Measurements from ENCODE around the gene NEU3.
"Not testable (repeated sequence)": the region's sequence is repeated elsewhere in the genome, so short reads cannot be mapped to it uniquely, and the experiment has no call there.

Gene NEU3

GRCh38 chr11:74992852-74993251 is 4.1 kb downstream of the NEU3 start:
- peaks cover 12% of the 10 kb centered on the region; the same call in 1 of the 2 replicates for H3K36me3 ChIP-seq (ENCODE audit: insufficient read depth, low read length)
- no peak overlapping the region for H3K27ac ChIP-seq
- no peak for TF ChIP-seq POLR2AphosphoS5 (IDR thresholded peaks at IDR 0.05; ENCODE audit: borderline replicate concordance, low read depth, low read length)
- TF ChIP-seq EZH2 (IDR thresholded peaks at IDR 0.05): no peak
- no peak for TF ChIP-seq FOXP2 (optimal IDR thresholded peaks at IDR 0.05; ENCODE audit: control extremely low read depth, extremely low read length, insufficient read depth)
- H3K4me3 ChIP-seq: no peak overlapping the region
- no peak for DNase-seq (ENCODE audit: low read depth, low spot score)
- H3K9ac ChIP-seq (ENCODE audit: insufficient read length): no peak overlapping the region
- H3K9me3 ChIP-seq (ENCODE audit: low read depth, low read length): no peaks in the 10 kb centered on the region

- DNase-seq (ENCODE audit: low read depth, low spot score): no peak
- no peak overlapping the region for H3K27ac ChIP-seq
- no peak for TF ChIP-seq EZH2 (IDR thresholded peaks at IDR 0.05)
- TF ChIP-seq FOXP2 (optimal IDR thresholded peaks at IDR 0.05; ENCODE audit: control extremely low read depth, extremely low read length, insufficient read depth): no peak
- TF ChIP-seq POLR2AphosphoS5 (IDR thresholded peaks at IDR 0.05; ENCODE audit: borderline replicate concordance, low read depth, low read length): no peak
Measured at GRCh38 chr11:75000975-75001354, 12.2 kb downstream of the NEU3 start.

GRCh38 chr11:75001686-75002085 is 13.0 kb downstream of the NEU3 start:
- Histone ChIP-seq H3K9me3 (ENCODE audit: low read depth, low read length) (no peaks in the 10 kb centered on the region), H3K4me3 (no peak overlapping the region), H3K27ac (no peak overlapping the region), H3K9ac (ENCODE audit: insufficient read length) (no peak overlapping the region), H3K36me3 (ENCODE audit: insufficient read depth, low read length) (peaks cover 13% of the 10 kb centered on the region)
- no peak for TF ChIP-seq FOXP2 (optimal IDR thresholded peaks at IDR 0.05; ENCODE audit: control extremely low read depth, extremely low read length, insufficient read depth)
- no peak for TF ChIP-seq POLR2AphosphoS5 (IDR thresholded peaks at IDR 0.05; ENCODE audit: borderline replicate concordance, low read depth, low read length)
- DNase-seq (ENCODE audit: low read depth, low spot score): no peak

More at GRCh38 chr11:75000975-75001354, 12.2 kb downstream of the NEU3 start:
- no peak overlapping the region for H3K4me3 ChIP-seq
- H3K36me3 ChIP-seq (ENCODE audit: insufficient read depth, low read length): peaks cover 12% of the 10 kb centered on the region; the same call in 1 of the 2 replicates
- no peak overlapping the region for H3K9ac ChIP-seq (ENCODE audit: insufficient read length)
- H3K9me3 ChIP-seq (ENCODE audit: low read depth, low read length): no peaks in the 10 kb centered on the region

- no peak for DNase-seq (ENCODE audit: low read depth, low spot score)
- no peak overlapping the region for H3K4me3 ChIP-seq
- no peak overlapping the region for H3K27ac ChIP-seq
- H3K9ac ChIP-seq (ENCODE audit: insufficient read length): no peak overlapping the region
- H3K9me3 ChIP-seq (ENCODE audit: low read depth, low read length): no peaks in the 10 kb centered on the region
- peaks cover 17% of the 10 kb centered on the region for H3K36me3 ChIP-seq (ENCODE audit: insufficient read depth, low read length)
- TF ChIP-seq FOXP2 (optimal IDR thresholded peaks at IDR 0.05; ENCODE audit: control extremely low read depth, extremely low read length, insufficient read depth) (no peak), EZH2 (IDR thresholded peaks at IDR 0.05) (no peak), POLR2AphosphoS5 (IDR thresholded peaks at IDR 0.05; ENCODE audit: borderline replicate concordance, low read depth, low read length) (no peak)
Measured at GRCh38 chr11:75002516-75002915, 13.8 kb downstream of the NEU3 start.

- H3K36me3 ChIP-seq (ENCODE audit: insufficient read depth, low read length): peaks cover 17% of the 10 kb centered on the region
- DNase-seq (ENCODE audit: low read depth, low spot score): no peak
- no peak overlapping the region for H3K4me3 ChIP-seq
- H3K27ac ChIP-seq: no peak overlapping the region
- no peaks in the 10 kb centered on the region for H3K9me3 ChIP-seq (ENCODE audit: low read depth, low read length)
- TF ChIP-seq POLR2AphosphoS5 (IDR thresholded peaks at IDR 0.05; ENCODE audit: borderline replicate concordance, low read depth, low read length) (no peak), EZH2 (IDR thresholded peaks at IDR 0.05) (no peak), FOXP2 (optimal IDR thresholded peaks at IDR 0.05; ENCODE audit: control extremely low read depth, extremely low read length, insufficient read depth) (no peak)
- no peak overlapping the region for H3K9ac ChIP-seq (ENCODE audit: insufficient read length)
Measured at GRCh38 chr11:75004215-75004614, 15.5 kb downstream of the NEU3 start.

GRCh38 chr11:75011357-75011756 is 22.6 kb downstream of the NEU3 start:
- peaks cover 7% of the 10 kb centered on the region for H3K36me3 ChIP-seq (ENCODE audit: insufficient read depth, low read length)
- H3K27ac ChIP-seq: no peak overlapping the region
- H3K4me3 ChIP-seq: no peak overlapping the region
- no peak for DNase-seq (ENCODE audit: low read depth, low spot score)
- no peak for TF ChIP-seq POLR2AphosphoS5 (IDR thresholded peaks at IDR 0.05; ENCODE audit: borderline replicate concordance, low read depth, low read length)
- no peak for TF ChIP-seq EZH2 (IDR thresholded peaks at IDR 0.05)
- TF ChIP-seq FOXP2 (optimal IDR thresholded peaks at IDR 0.05; ENCODE audit: control extremely low read depth, extremely low read length, insufficient read depth): no peak
- no peak overlapping the region for H3K9ac ChIP-seq (ENCODE audit: insufficient read length)
- no peaks in the 10 kb centered on the region for H3K9me3 ChIP-seq (ENCODE audit: low read depth, low read length)

GRCh38 chr11:75011872-75012271 is 23.1 kb downstream of the NEU3 start:
- no peaks in the 10 kb centered on the region for H3K9me3 ChIP-seq (ENCODE audit: low read depth, low read length)
- H3K4me3 ChIP-seq: no peak overlapping the region
- peaks cover 3% of the 10 kb centered on the region; the same call in 1 of the 2 replicates for H3K36me3 ChIP-seq (ENCODE audit: insufficient read depth, low read length)
- H3K27ac ChIP-seq: no peak overlapping the region
- TF ChIP-seq POLR2AphosphoS5 (IDR thresholded peaks at IDR 0.05; ENCODE audit: borderline replicate concordance, low read depth, low read length): no peak
- TF ChIP-seq EZH2 (IDR thresholded peaks at IDR 0.05): no peak
- TF ChIP-seq FOXP2 (optimal IDR thresholded peaks at IDR 0.05; ENCODE audit: control extremely low read depth, extremely low read length, insufficient read depth): no peak
- no peak overlapping the region for H3K9ac ChIP-seq (ENCODE audit: insufficient read length)
- DNase-seq (ENCODE audit: low read depth, low spot score): no peak

GRCh38 chr11:75013051-75013450 is 24.3 kb downstream of the NEU3 start:
- H3K4me3 ChIP-seq: no peak overlapping the region
- H3K27ac ChIP-seq: no peak overlapping the region
- H3K9ac ChIP-seq (ENCODE audit: insufficient read length): no peak overlapping the region
- no peaks in the 10 kb centered on the region for H3K9me3 ChIP-seq (ENCODE audit: low read depth, low read length)
- TF ChIP-seq FOXP2 (optimal IDR thresholded peaks at IDR 0.05; ENCODE audit: control extremely low read depth, extremely low read length, insufficient read depth) (no peak), POLR2AphosphoS5 (IDR thresholded peaks at IDR 0.05; ENCODE audit: borderline replicate concordance, low read depth, low read length) (no peak), EZH2 (IDR thresholded peaks at IDR 0.05) (no peak)
- no peaks in the 10 kb centered on the region; the same call in 1 of the 2 replicates for H3K36me3 ChIP-seq (ENCODE audit: insufficient read depth, low read length)
- no peak for DNase-seq (ENCODE audit: low read depth, low spot score)

- Histone ChIP-seq H3K4me3 (no peak overlapping the region), H3K27ac (no peak overlapping the region), H3K36me3 (ENCODE audit: insufficient read depth, low read length) (no peaks in the 10 kb centered on the region; the same call in 1 of the 2 replicates), H3K9ac (ENCODE audit: insufficient read length) (no peak overlapping the region), H3K9me3 (ENCODE audit: low read depth, low read length) (no peaks in the 10 kb centered on the region)
- no peak for DNase-seq (ENCODE audit: low read depth, low spot score)
- no peak for TF ChIP-seq POLR2AphosphoS5 (IDR thresholded peaks at IDR 0.05; ENCODE audit: borderline replicate concordance, low read depth, low read length)
- no peak for TF ChIP-seq FOXP2 (optimal IDR thresholded peaks at IDR 0.05; ENCODE audit: control extremely low read depth, extremely low read length, insufficient read depth)
- TF ChIP-seq EZH2 (IDR thresholded peaks at IDR 0.05): no peak
Measured at GRCh38 chr11:75014129-75014528, 25.4 kb downstream of the NEU3 start.

GRCh38 chr11:75019200-75019599 is 30.5 kb downstream of the NEU3 start:
- H3K36me3 ChIP-seq (ENCODE audit: insufficient read depth, low read length); H3K4me3 ChIP-seq; DNase-seq (ENCODE audit: low read depth, low spot score); H3K27ac ChIP-seq; H3K9me3 ChIP-seq (ENCODE audit: low read depth, low read length); H3K9ac ChIP-seq (ENCODE audit: insufficient read length): not testable (repeated sequence)

GRCh38 chr11:75020328-75020727 is 31.6 kb downstream of the NEU3 start:
- not testable (repeated sequence) for DNase-seq (ENCODE audit: low read depth, low spot score); H3K9me3 ChIP-seq (ENCODE audit: low read depth, low read length); H3K4me3 ChIP-seq; H3K9ac ChIP-seq (ENCODE audit: insufficient read length); H3K27ac ChIP-seq; H3K36me3 ChIP-seq (ENCODE audit: insufficient read depth, low read length)
